K562 (cell line): ENCODE measurements around the gene PRICKLE4. TPM values are rescaled to one million over a fixed set of nuclear protein-coding genes. Genes with fewer than 3 reads are reported as not detected.

ENCODE experiments used
- ATF1 ChIP-seq, 2 experiments: fragments of 450-650 bp in 1 of 2; IDR thresholded peaks; 2 replicates each; pipeline ENCODE4 v1.6.1; 2016; ENCODE audit warnings: missing compliant biosample characterization in 1 of 2, missing genetic modification characterization in 1 of 2
- CHD2 ChIP-seq: IDR thresholded peaks from 2 replicates; pipeline ENCODE4 v1.6.1; 2011; ENCODE audit warnings: low read depth, low read length
- DIDO1 ChIP-seq: fragments of 450-650 bp; IDR thresholded peaks from 2 replicates; pipeline ENCODE4 v1.6.1; 2016; ENCODE audit warnings: low read depth, missing biosample characterization, missing genetic modification characterization
- ETS2 ChIP-seq: IDR thresholded peaks from 2 replicates; pipeline ENCODE4 v1.6.1; 2016; ENCODE audit warnings: borderline replicate concordance, missing genetic modification characterization, mild to moderate bottlenecking, moderate library complexity, missing compliant biosample characterization; ENCODE audit not compliant: poor library complexity, severe bottlenecking
- FOS ChIP-seq: IDR thresholded peaks from 3 replicates; pipeline ENCODE4 v1.6.1; 2011; ENCODE audit not compliant: insufficient read length; ENCODE audit errors: extremely low read depth
- KDM1A ChIP-seq, 2 experiments: fragments of 450-650 bp; IDR thresholded peaks; 2 replicates each; pipeline ENCODE4 v1.6.1; 2016; ENCODE audit warnings: mild to moderate bottlenecking in 2 of 2
- LARP7 ChIP-seq: fragments of 450-650 bp; IDR thresholded peaks from 2 replicates; pipeline ENCODE4 v1.6.1; 2016
- MCM2 ChIP-seq: fragments of 450-650 bp; IDR thresholded peaks from 2 replicates; pipeline ENCODE4 v1.6.1; 2017; ENCODE audit warnings: low read depth, mild to moderate bottlenecking
- NCOA6 ChIP-seq: fragments of 450-650 bp; IDR thresholded peaks from 2 replicates; pipeline ENCODE4 v1.6.1; 2017; ENCODE audit warnings: mild to moderate bottlenecking
- POU5F1 ChIP-seq: fragments of 150-350 bp; IDR thresholded peaks from 2 replicates; pipeline ENCODE4 v1.6.1; 2014; ENCODE audit warnings: borderline replicate concordance, low read length, low read depth, mild to moderate bottlenecking; ENCODE audit not compliant: partially characterized antibody
- SMAD4 ChIP-seq: fragments of 250-450 bp; sonication (Bioruptor Pico); conservative IDR thresholded peaks from 2 replicates; pipeline ENCODE4 v1.8.0; 2021; ENCODE audit warnings: inconsistent platforms, mild to moderate bottlenecking, moderate library complexity
- SRF ChIP-seq, 2 experiments: fragments of 250-450, 450-650 bp in 1 of 2; sonication (Bioruptor Pico) in 1 of 2; sonication (generic) in 1 of 2; formaldehyde crosslinking; IDR thresholded peaks; 2 replicates each; pipeline versions ENCODE4 v1.5.0 to v1.5.1; 2020 to 2022; ENCODE audit warnings: mild to moderate bottlenecking in 1 of 2, missing genetic modification reagents in 1 of 2
- ZBTB2 ChIP-seq: fragments of 450-650 bp; IDR thresholded peaks from 2 replicates; pipeline ENCODE4 v1.6.1; 2016; ENCODE audit warnings: antibody characterized with exemption
- ZBTB43 ChIP-seq: sonication (generic); formaldehyde crosslinking; IDR thresholded peaks from 2 replicates; pipeline ENCODE4 v1.8.0; 2023; ENCODE audit warnings: mild to moderate bottlenecking, missing genetic modification reagents
- ZKSCAN8 ChIP-seq: fragments of 200-800 bp; sonication (Bioruptor generic); IDR thresholded peaks from 2 replicates; pipeline ENCODE4 v1.6.1; 2016; ENCODE audit warnings: missing genetic modification characterization, missing compliant biosample characterization
- ZNF707 ChIP-seq: fragments of 250-450 bp; sonication (Bioruptor Pico); conservative IDR thresholded peaks from 2 replicates; pipeline ENCODE4 v1.8.0; 2022; ENCODE audit warnings: inconsistent platforms, mild to moderate bottlenecking, moderate library complexity
- polyA plus RNA-seq, 8 experiments: library from polyadenylated mRNA; depleted of rRNA in 4 of 8; stranded (reverse) in 5 of 8; unstranded in 3 of 8; fragments of >200 nt; fragmentation: Nextera tagmentation in 2 of 8; fragmentation: Illumina TruSeq in 1 of 8; extraction: Ambion mirVana in 2 of 8; extraction: Trizol in 1 of 8; gene quantifications; 2 replicates each; pipeline versions ENCODE4 v1.2.1 to v1.2.3, GENCODE V29; 2011 to 2014; ENCODE audit warnings: inconsistent platforms in 1 of 8, missing spikeins in 1 of 8
- total RNA-seq, 7 experiments: library from RNA; depleted of rRNA in 6 of 7; stranded (reverse); fragments of >200 nt in 6 of 7; fragmentation: Illumina TruSeq in 2 of 7; extraction: Trizol in 2 of 7; gene quantifications; 2 replicates each; pipeline versions ENCODE4 v1.2.1 to v1.2.3, GENCODE V29; 2011 to 2021; ENCODE audit warnings: low replicate concordance in 1 of 7
- TF ChIP-seq, protein P1 (sequence below): sonication (generic); IDR thresholded peaks from 2 replicates; pipeline ENCODE4 v1.6.1; 2016
- TF ChIP-seq, protein P2 (sequence below): fragments of 450-650 bp; IDR thresholded peaks from 2 replicates; pipeline ENCODE4 v1.6.1; 2018; ENCODE audit not compliant: partially characterized antibody
- TF ChIP-seq, protein P3 (sequence below): fragments of 450-650 bp; formaldehyde crosslinking; IDR thresholded peaks from 2 replicates; pipeline ENCODE4 v1.4.0; 2020; ENCODE audit warnings: mild to moderate bottlenecking, moderate library complexity

PRICKLE4 gene
- total and polyA plus RNA-seq, 9 of the 15 experiments (the other 6 are each of a cell fraction or from before 2014, with no cell fraction given), result 0.20 to 0.32 (median 0.27) TPM; not detected in 6

GRCh38 chr6:41818271-41819054, 37.9 kb downstream of the PRICKLE4 start (continued):
- TF ChIP-seq ZBTB2 (no peak), ZKSCAN8 (CRISPR knock-in tag) (0 out of 2 replicates have a peak, but pooled peaks have one; percentile 66), ZNF707 (no peak), KDM1A (IDR thresholded peaks at IDR 0.05) (peak; percentile 57 to 68), SMAD4 (CRISPR knock-in tag) (peak; percentile 36; the same call in 1 of the 2 replicates), ETS2 (tag) (no peak), ATF1 (CRISPR knock-in tag; IDR thresholded peaks at IDR 0.05) (no peak), ATF1 (tag; IDR thresholded peaks at IDR 0.05) (no peak), DIDO1 (no peak), MCM2 (no peak), NCOA6 (no peak), FOS (no peak), CHD2 (no peak), POU5F1 (no peak), ZBTB43 (no peak), LARP7 (no peak), SRF (CRISPR knock-in tag; IDR thresholded peaks at IDR 0.05) (no peak)
- TF ChIP-seq, protein P1, sequence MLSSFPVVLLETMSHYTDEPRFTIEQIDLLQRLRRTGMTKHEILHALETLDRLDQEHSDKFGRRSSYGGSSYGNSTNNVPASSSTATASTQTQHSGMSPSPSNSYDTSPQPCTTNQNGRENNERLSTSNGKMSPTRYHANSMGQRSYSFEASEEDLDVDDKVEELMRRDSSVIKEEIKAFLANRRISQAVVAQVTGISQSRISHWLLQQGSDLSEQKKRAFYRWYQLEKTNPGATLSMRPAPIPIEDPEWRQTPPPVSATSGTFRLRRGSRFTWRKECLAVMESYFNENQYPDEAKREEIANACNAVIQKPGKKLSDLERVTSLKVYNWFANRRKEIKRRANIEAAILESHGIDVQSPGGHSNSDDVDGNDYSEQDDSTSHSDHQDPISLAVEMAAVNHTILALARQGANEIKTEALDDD, result peak; percentile 77
- TF ChIP-seq, protein P2, sequence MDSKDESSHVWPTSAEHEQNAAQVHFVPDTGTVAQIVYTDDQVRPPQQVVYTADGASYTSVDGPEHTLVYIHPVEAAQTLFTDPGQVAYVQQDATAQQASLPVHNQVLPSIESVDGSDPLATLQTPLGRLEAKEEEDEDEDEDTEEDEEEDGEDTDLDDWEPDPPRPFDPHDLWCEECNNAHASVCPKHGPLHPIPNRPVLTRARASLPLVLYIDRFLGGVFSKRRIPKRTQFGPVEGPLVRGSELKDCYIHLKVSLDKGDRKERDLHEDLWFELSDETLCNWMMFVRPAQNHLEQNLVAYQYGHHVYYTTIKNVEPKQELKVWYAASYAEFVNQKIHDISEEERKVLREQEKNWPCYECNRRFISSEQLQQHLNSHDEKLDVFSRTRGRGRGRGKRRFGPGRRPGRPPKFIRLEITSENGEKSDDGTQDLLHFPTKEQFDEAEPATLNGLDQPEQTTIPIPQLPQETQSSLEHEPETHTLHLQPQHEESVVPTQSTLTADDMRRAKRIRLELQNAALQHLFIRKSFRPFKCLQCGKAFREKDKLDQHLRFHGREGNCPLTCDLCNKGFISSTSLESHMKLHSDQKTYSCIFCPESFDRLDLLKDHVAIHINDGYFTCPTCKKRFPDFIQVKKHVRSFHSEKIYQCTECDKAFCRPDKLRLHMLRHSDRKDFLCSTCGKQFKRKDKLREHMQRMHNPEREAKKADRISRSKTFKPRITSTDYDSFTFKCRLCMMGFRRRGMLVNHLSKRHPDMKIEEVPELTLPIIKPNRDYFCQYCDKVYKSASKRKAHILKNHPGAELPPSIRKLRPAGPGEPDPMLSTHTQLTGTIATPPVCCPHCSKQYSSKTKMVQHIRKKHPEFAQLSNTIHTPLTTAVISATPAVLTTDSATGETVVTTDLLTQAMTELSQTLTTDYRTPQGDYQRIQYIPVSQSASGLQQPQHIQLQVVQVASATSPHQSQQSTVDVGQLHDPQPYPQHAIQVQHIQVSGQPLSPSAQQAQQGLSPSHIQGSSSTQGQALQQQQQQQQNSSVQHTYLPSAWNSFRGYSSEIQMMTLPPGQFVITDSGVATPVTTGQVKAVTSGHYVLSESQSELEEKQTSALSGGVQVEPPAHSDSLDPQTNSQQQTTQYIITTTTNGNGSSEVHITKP, result peak; percentile 78
- TF ChIP-seq, protein P3, sequence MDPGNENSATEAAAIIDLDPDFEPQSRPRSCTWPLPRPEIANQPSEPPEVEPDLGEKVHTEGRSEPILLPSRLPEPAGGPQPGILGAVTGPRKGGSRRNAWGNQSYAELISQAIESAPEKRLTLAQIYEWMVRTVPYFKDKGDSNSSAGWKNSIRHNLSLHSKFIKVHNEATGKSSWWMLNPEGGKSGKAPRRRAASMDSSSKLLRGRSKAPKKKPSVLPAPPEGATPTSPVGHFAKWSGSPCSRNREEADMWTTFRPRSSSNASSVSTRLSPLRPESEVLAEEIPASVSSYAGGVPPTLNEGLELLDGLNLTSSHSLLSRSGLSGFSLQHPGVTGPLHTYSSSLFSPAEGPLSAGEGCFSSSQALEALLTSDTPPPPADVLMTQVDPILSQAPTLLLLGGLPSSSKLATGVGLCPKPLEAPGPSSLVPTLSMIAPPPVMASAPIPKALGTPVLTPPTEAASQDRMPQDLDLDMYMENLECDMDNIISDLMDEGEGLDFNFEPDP (CRISPR knock-in tag), result no peak
